Effector CD8-positive, alpha-beta T cell (primary cell): ENCODE results near the gene RGS1.

Source experiments
- DNase-seq: peaks from one replicate; lab custom pipeline; 2025; lab: John Stamatoyannopoulos, UW

Gene RGS1

GRCh38 chr1:192581131-192581927 is 5.8 kb downstream of the RGS1 start:
- DNase-seq: no peak

- DNase-seq: no peak
Measured at GRCh38 chr1:192584866-192585265, 9.3 kb downstream of the RGS1 start.

- no peak for DNase-seq
Measured at GRCh38 chr1:192587386-192588266, 12.1 kb downstream of the RGS1 start.

DNA sequence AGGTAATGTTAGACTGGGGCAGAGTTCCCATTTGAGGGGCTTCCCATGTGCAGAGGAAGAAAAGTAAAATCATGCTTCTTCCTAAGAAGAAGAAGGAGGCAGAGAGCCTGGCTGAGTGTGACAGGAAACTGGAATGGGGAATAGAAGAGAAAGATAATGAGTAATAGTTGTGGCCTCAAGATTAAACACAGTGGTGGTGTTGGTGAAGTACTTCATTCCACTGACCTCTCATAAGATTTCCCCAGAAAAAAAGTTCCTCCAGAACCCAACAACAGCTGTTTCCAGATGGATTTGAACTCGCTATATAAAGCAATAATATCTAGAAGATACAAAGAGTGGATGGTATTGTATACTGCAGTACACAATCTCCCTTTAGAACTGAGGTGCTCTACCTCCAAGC is 13.0 kb downstream of the RGS1 start:
- DNase-seq: no peak

GRCh38 chr1:192589813-192590212 is 14.2 kb downstream of the RGS1 start:
- DNase-seq: no peak

DNA sequence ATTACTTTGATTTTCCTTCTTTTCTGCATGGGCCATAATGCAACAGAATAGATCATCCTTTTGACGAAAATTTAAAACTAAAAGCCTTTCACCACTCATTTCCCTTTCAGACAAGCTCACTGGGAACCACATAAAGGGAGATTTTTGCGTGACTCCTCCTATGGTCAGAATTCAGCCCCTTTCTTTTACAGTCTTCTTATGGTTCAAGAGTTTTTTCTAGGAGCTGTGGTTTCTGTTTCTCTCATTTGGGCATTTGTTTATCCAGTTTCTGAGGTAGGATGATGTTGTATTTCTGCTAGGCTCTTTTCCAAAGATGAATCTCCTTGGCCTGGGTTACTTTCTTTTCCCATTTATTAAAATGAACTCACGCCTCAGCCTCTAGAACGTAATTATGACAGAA is 16.9 kb downstream of the RGS1 start:
- DNase-seq: no peak

- no peak for DNase-seq
Measured at GRCh38 chr1:192592981-192593708, 17.6 kb downstream of the RGS1 start.

DNA sequence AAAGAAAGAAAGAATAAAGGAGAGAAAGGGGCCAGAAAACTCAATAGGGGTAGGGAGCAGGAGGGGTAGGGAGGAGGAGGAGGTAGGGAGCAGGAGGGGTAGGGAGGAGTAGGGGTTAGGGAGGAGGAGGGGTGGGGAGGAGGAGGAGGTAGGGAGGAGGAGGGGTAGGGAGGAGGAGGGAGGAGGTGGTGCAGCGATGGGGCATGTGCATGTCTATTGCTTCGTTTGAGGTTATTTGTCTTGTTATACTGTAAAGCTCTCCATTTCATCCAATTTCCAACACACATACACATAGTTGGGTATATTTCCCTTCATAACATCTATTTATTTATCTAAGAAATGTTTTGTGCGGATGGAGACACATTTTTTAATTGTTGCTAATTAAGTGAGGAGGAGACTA is 19.7 kb downstream of the RGS1 start:
- DNase-seq: no peak

DNA sequence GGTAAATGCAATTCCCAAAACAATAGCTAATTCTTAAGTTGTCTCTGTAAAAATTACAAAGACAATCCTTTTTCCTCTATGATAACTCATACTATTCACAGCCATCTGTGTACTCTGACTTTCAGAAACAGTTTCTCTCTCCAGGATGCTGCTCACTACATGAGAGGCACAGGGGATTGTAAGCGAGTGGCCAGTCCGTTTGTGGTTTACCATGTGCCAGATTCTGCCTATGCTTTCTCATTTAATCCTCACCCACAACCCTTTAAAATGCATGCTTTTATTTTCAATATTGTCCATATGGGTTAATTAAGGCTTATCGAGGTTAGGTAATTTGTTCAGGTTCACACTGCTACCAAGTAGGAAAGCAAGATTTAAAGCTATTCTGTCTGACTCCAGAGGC is 23.0 kb downstream of the RGS1 start:
- no peak for DNase-seq

GRCh38 chr1:192600275-192600674 is 24.7 kb downstream of the RGS1 start:
- DNase-seq: no peak

- DNase-seq: no peak
Measured at GRCh38 chr1:192601143-192601542, 25.6 kb downstream of the RGS1 start.

DNA sequence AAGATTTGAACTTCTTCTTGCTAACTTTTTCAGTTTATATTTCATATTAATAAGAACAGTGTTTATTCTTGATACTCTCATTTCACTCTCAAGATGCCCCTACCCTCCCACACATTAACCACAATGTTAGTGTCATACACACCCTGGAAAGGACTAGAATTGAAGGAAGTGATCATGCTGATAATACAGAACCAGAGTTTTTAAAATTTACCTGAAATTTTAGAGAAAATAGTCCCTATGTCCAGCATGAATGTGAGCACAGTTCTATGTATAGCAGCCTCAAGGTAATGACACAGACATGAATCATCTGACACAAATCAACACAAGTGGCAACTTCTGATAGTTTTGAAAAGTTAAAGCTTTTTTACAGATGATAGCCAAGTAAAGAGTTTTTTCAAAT is 26.0 kb downstream of the RGS1 start:
- no peak for DNase-seq

DNA sequence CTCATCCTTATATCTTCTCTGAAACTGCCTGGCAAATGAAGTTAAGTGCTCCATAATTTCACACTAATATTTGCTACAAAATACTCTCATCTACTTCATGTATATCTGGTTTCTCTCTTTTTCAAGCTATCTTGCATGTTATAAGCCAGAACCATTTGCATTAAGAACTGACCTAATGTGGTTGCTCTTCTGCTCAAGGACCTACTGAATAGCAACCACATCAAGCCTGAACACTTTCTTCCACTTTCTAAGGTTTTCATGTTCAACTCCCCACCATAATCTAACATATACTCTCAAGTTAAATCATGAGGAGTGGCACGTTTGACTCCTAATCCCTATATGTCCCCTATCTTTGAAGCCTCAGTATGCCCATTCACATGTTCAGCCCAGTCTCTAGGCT is 27.2 kb downstream of the RGS1 start:
- DNase-seq: no peak

DNA sequence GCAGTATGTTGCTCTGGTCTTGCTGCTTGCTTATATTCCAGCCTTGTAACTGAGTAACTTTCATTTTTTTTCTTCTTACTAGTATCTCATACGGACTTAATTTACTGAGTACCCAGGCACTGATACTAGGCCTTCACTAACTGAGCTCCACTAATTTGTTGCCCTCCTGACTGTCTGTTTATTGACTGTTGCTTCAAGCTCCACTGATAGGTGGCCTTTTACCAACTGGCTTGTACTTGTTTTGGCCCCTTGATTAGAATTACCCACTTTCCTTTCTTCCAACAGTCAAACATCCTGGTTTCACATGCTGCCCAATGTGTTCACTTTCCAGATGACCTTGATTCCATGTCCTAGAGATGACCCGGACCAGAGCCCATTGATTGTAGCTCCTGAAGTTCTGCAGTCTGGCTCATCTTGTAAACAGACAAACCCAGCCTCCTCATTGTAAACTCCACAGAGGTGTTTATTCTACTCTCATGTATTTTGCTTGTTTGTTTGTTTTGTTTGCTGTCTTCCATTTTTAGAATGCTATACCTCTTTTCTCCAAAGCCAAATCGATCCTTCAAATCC is 27.7 kb downstream of the RGS1 start:
- no peak for DNase-seq

DNA sequence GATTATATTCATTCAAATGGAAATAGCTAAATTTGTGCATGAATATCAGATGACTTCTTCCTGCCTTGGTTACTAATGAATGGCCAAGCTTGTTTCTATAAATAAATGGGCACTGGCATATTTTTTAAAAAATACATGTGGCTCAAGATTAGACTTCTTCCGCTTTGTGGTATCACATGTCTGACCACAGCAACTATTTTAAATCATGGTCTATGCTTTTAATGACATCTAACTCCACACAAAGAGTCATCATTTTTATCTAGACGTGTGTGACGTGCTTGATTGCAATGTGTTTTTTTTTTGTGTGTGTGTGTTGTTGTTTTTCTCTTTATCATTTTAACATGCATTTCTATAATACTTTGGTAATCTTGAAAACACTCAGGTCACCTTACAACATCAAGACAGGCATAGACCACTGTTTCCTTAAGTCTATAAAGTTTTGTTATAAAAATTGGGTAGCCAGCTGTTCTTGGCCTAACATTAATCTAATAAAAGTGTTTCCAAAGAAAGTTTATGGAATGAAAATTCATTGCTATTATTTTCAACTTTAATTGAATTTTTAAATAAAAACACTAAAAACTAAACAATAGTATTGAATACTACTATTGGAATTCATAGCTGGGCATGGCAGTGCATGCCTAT is 29.5 kb downstream of the RGS1 start:
- DNase-seq: no peak

- DNase-seq: no peak
Measured at GRCh38 chr1:192608671-192609070, 33.1 kb downstream of the RGS1 start.

- peak; percentile 5 for DNase-seq
Measured at GRCh38 chr1:192609110-192610079, 33.8 kb downstream of the RGS1 start.

DNA sequence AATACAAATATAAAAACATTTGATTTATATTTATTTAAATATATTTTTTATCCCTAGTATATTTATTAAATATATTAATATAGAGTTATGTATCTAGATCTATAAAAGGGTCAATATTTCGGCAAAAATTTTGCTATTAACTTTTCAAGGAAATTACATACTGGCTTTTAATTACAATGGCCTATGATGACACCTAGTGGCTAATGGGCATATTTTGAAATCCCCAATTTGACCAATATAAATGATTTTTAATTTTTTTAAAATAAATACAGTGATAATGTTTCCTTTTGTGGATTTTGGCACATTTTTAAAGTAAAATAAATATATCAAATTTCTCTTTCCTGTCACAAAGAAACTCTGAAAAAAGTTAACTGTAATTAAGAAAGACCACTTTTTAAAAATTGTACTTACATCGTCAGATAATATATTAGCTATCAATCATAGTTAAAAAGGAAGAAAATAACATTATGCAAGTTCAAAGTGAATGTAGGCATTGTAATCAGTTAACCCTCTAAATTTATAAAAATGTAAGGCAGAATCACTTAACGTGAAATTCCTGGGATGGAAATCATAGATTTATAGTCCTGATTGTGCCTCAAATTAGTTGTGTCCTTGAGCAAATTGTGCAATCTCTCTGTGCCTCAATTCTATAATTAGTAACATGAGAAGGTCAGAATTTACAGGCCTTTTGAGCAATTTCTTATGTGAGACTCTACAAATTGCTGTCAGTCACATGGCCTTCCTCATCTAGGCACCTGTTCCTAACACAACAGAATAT is 34.7 kb downstream of the RGS1 start:
- no peak for DNase-seq

- no peak for DNase-seq
Measured at GRCh38 chr1:192615055-192615454, 39.5 kb downstream of the RGS1 start.
